Stimulated activated CD8-positive, alpha-beta memory T cell treated with anti-CD3 and anti-CD28 coated beads, Interleukin-2, amount 100 ng/mL, for 48 hours (primary cell): ENCODE results near the gene DUSP28.

Experiments
- DNase-seq, 2 donors: peaks; one replicate each; pipeline ENCODE4 v3.0.0-alpha.2; 2020; ENCODE audit warnings: low read depth in 2 of 2

The DUSP28 gene

DNA sequence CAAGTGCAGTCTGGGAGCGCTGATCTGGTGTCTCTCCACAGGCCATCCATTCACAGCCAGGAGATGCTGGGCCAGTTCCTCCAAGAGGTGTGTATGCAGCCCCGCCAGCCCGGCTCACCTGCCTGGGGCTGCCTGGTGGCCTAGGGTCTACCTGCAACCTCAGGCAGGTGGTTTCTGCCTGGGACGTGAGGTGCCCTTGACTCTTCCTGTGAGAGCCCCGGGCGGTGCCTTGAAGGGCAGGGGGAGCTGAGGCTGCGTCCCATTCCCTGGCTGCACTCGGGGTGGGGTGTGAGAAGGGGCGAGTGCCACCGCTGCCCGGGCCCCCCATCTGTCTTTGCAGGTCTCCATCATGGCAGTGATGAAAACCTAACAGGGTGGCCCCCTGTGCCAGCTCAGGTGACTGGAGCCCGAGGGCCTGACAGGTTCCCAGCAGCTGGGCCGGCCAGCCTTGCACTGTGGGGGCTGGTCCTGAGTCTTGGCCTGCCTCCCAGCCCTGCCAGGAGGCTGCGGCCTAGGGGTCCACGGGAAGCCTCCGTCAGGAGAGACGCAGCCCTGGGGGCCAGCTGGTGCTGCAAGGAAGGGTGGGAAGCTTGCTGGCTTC, 38.3 kb downstream of the DUSP28 start:
- DNase-seq, result no peak

GRCh38 chr2:240599141-240599583, 39.0 kb downstream of the DUSP28 start:
- no peak for DNase-seq

DNA sequence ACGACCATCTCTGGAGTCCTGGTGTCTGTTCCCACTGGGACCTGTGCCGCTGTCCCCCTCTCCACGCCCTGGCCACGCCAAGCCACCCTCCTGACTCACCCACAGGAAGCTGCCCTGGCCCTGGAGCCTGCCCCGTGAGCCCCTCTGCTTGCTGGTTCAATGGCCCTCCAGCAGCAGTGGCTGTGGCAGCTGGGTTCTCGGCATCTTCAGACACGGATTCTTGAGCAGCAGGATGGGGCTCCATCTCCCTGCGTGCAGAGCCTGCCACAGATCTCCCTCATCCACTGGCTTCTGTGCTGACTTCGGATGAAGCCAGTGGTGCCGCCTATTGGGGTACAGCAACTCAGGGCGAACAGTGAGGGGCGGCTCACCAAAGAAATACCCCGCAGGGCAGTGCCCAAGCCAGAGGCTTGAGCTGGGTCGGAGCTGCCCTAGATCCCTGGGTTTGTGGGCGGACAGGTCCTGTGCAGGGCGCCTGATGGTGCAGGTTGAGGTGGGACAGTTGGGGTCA, 40.3 kb downstream of the DUSP28 start:
- DNase-seq, result no peak

GRCh38 chr2:240601061-240601830, 41.1 kb downstream of the DUSP28 start:
- no peak for DNase-seq

DNA sequence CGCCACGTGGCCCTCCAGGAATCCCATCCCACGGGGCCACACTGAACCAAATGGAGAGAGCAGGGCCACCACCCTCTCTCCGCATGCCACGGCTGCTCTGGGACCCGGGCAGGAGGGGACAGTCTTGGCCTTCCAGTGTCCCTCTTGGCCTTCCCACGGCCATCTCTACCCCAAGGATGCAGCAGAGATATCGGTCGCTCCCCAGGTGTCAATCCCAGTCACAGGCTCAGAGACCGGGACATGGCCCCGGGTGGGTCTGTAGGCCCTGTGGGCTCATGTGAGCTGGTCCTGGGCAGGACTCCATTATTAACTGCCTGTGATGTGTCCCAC, 41.6 kb downstream of the DUSP28 start:
- DNase-seq, result no peak

- no peak for DNase-seq
These were observed 42.3 kb downstream of the DUSP28 start for GRCh38 chr2:240602266-240603050.

GRCh38 chr2:240603081-240603835, 43.1 kb downstream of the DUSP28 start:
- no peak for DNase-seq

DNA sequence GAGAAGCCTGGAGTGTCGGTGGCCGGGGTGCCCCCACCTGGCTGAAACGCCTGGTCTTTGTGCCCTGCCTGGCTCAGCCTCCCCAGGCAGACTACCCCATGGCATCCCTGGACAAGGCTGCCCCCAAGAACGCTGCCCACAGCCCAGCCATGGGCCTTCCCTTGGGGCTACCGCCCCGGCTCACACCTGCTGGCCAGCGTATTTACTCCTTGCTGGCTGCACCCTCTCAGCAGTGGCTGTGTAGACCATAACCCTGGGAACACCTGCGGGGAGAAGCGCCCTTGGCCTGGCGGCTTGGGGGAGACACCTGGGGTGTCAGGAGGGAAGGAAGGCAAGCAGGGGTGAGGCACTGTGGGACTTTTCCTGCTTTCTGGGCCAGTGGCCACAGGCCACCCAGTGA, 43.7 kb downstream of the DUSP28 start:
- no peak for DNase-seq

DNA sequence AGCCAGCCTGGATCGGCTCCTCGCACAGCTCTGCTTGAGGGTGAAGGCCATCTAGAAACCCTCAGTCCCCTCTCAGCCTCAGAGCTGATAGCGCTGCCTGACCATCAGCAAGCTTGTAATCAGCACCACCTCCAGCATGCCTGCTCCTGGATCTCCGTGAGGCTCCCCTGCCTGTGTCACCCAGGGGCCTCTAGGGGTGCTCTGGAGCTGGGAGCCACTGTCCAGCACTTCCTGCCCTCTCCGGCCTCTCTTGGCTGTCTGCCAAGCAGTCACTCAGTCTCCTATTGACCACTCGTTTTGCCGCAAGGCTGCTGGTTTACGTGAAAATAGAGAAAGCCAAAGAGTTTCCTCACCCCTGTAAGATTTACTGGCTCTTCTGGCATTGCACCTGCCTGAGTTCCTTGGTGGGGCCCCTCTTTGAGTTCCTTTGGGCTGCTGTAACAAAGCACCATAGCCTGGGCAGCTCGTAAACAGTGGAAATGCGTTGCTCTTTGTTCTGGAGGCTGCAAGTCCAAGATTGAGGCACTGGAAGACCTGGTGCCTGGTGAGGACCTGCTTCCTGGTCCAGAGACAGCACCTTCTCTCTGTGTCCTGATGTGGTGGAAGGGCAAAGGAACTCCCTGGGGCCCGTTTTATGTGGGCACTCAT, 44.3 kb downstream of the DUSP28 start:
- no peak for DNase-seq

- DNase-seq, result no peak
These were observed 45.0 kb downstream of the DUSP28 start for GRCh38 chr2:240604939-240605716.

DNA sequence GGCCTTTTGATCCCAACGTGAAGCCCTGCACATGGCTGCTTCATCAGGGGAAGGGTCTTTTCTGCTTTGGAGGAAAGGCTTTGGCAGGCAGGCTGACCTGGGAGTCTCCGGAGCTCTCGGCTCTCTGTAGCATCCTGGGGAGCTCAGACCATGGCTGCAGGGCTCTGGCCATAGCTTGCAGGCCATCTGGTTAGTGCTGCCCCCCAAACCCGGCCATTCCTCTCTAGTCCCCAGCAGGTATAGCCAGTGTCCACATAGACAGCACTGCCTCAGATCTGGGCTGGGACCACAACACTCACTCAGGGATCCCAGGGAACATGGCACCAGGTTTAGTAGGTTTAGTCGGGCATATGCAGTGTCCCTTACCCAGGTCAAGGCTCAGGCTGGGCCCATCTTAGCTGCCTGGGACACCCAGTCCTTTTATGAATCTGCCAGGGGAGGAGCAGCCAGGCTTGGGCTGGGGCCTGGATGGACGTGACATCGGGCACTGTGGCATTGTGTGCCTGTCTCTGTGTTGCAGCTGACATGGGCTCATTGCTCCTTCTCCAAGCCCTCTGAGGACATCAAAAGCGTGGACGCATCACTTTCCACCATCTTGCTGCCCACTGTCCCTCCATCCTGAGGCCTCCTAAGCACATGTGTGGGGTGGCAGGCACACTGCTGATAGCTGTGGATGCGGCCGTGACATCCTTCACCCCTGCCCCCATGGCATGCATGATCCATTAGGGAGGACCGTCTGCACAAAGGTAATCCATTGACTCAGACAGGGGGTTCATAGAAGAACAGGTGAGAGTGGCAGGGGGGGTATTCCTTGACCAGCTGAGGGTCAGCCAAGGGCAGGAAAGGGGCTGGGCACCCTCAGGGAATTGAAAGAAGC, 45.9 kb downstream of the DUSP28 start:
- DNase-seq, result no peak

DNA sequence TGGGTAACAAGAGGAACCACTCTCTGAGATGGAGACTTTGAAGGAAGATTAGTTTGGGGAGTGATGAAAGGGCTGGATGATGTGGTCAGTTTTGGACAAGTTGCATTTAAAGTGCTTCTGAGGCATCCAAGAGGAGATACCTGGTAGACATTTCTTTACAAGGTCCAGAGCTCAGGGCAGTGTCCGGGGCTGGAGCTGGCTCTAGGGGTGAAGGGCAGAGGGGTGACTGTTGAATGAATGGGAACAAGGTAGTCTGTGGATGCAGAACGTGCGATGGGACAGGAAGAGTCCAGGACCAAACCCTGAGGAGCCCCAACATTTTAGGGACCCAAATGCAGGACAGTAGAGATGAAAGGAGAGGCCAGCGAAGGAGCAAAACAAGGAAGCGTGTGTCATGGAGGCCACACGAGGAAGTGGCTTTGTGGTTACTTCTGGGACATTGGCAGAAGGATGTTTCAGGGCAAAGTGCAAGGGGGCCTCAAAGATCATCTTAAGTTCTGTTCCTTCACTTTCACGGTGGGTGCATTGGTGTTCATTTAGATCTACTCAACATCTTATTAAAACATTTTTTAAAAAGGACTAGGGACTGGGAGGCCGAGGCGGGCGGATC, 51.5 kb downstream of the DUSP28 start:
- no peak for DNase-seq
